HEK293 (cell line): ENCODE results near the gene CCNI2.

Source experiments
- CTCF ChIA-PET: fragments of 350-600 bp; formaldehyde crosslinking; extraction: SDS; loops from one replicate; lab custom pipeline; 2021; ENCODE audit warnings: antibody characterized with exemption; lab: Yijun Ruan, JAX
- POLR2A ChIA-PET: fragments of 300-600 bp; formaldehyde crosslinking; extraction: SDS; loops from one replicate; lab custom pipeline; 2020; ENCODE audit warnings: antibody characterized with exemption, inconsistent platforms; lab: Yijun Ruan, JAX
- H3K27ac ChIP-seq: fragments of 200-500 bp; sonication (Bioruptor generic); 2 replicates; pipeline ENCODE4 v1.5.1; 2014; ENCODE audit warnings: low read depth, low read length, control low read depth, inconsistent platforms; ENCODE audit errors: extremely low read depth
- H3K36me3 ChIP-seq, 2 experiments: fragments of 200-500 bp in 1 of 2; sonication (Bioruptor generic) in 1 of 2; 1 replicate in 1 of 2; 2 replicates in 1 of 2; pipeline ENCODE4 v1.5.1; 2014 to 2017; ENCODE audit warnings: inconsistent platforms in 2 of 2, low read length in 2 of 2; ENCODE audit not compliant: control insufficient read depth in 2 of 2, insufficient read depth in 1 of 2
- H3K4me1 ChIP-seq: fragments of 200-500 bp; sonication (Bioruptor generic); 2 replicates; pipeline ENCODE4 v1.5.1; 2014; ENCODE audit warnings: mild to moderate bottlenecking, low read length, inconsistent platforms; ENCODE audit not compliant: control insufficient read depth, insufficient read depth
- H3K4me3 ChIP-seq: 2 replicates; pipeline ENCODE4 v1.5.1; 2011; ENCODE audit warnings: low read depth, mild to moderate bottlenecking, control low read depth, low read length, moderate library complexity
- H3K9me3 ChIP-seq: fragments of 200-500 bp; sonication (Bioruptor generic); 2 replicates; pipeline ENCODE4 v1.5.1; 2014; ENCODE audit warnings: low read depth, low read length, inconsistent platforms; ENCODE audit not compliant: control insufficient read depth, insufficient read depth
- BCL11B ChIP-seq: fragments of 450-650 bp; formaldehyde crosslinking; IDR thresholded peaks from 2 replicates; pipeline ENCODE4 v1.5.1; 2016; ENCODE audit warnings: low read depth, missing biosample characterization, missing genetic modification characterization
- KLF1 ChIP-seq: fragments of 450-650 bp; formaldehyde crosslinking; IDR thresholded peaks from 2 replicates; pipeline ENCODE4 v1.5.1; 2016; ENCODE audit warnings: missing biosample characterization, missing genetic modification characterization
- KLF9 ChIP-seq: fragments of 450-650 bp; formaldehyde crosslinking; IDR thresholded peaks from 2 replicates; pipeline ENCODE4 v1.5.1; 2016; ENCODE audit warnings: missing biosample characterization, missing genetic modification characterization, low read depth
- SETDB1 ChIP-seq: IDR thresholded peaks from one replicate; pipeline ENCODE4 v1.6.1; 2017; ENCODE audit warnings: mild to moderate bottlenecking, low read length, moderate library complexity, mixed read lengths; ENCODE audit not compliant: insufficient read length
- ZEB2 ChIP-seq: fragments of 450-650 bp; formaldehyde crosslinking; IDR thresholded peaks from 2 replicates; pipeline ENCODE4 v1.5.1; 2016; ENCODE audit warnings: missing biosample characterization, missing genetic modification characterization
- ZNF138 ChIP-seq: fragments of 450-650 bp; formaldehyde crosslinking; IDR thresholded peaks from 2 replicates; pipeline ENCODE4 v1.5.1; 2016; ENCODE audit warnings: missing biosample characterization, missing genetic modification characterization, borderline replicate concordance
- ZNF19 ChIP-seq: fragments of 450-650 bp; formaldehyde crosslinking; IDR thresholded peaks from 2 replicates; pipeline ENCODE4; 2016; ENCODE audit warnings: missing biosample characterization, missing genetic modification characterization, low read depth
- ZNF202 ChIP-seq: fragments of 450-650 bp; formaldehyde crosslinking; IDR thresholded peaks from 2 replicates; pipeline ENCODE4 v1.5.1; 2016; ENCODE audit warnings: missing biosample characterization, missing genetic modification characterization, borderline replicate concordance
- ZNF221 ChIP-seq: fragments of 450-650 bp; formaldehyde crosslinking; IDR thresholded peaks from 2 replicates; pipeline ENCODE4 v1.5.1; 2017; ENCODE audit warnings: missing biosample characterization, missing genetic modification characterization, borderline replicate concordance
- ZNF292 ChIP-seq: fragments of 450-650 bp; formaldehyde crosslinking; IDR thresholded peaks from 2 replicates; pipeline ENCODE4 v1.5.1; 2016; ENCODE audit warnings: low read depth, missing biosample characterization, missing genetic modification characterization, borderline replicate concordance
- ZNF416 ChIP-seq: fragments of 450-650 bp; formaldehyde crosslinking; IDR thresholded peaks from 2 replicates; pipeline ENCODE4 v1.5.1; 2016; ENCODE audit warnings: missing biosample characterization, missing genetic modification characterization
- ZNF510 ChIP-seq: fragments of 450-650 bp; formaldehyde crosslinking; IDR thresholded peaks from 2 replicates; pipeline ENCODE4 v1.5.1; 2018; ENCODE audit warnings: mild to moderate bottlenecking, missing genetic modification characterization, missing biosample characterization; ENCODE audit not compliant: insufficient replicate concordance
- ZNF561 ChIP-seq: fragments of 450-650 bp; IDR thresholded peaks from 2 replicates; pipeline ENCODE4 v1.5.1; 2018; ENCODE audit warnings: missing biosample characterization, missing genetic modification characterization, borderline replicate concordance
- ZNF701 ChIP-seq: fragments of 450-650 bp; formaldehyde crosslinking; IDR thresholded peaks from 2 replicates; pipeline ENCODE4 v1.5.1; 2016; ENCODE audit warnings: missing biosample characterization, missing genetic modification characterization
- ZNF707 ChIP-seq: fragments of 450-650 bp; formaldehyde crosslinking; IDR thresholded peaks from 2 replicates; pipeline ENCODE4 v1.5.1; 2016; ENCODE audit warnings: missing biosample characterization, missing genetic modification characterization
- ZNF830 ChIP-seq: fragments of 450-650 bp; IDR thresholded peaks from 2 replicates; pipeline ENCODE4 v1.5.0; 2018; ENCODE audit warnings: missing biosample characterization, missing genetic modification characterization, low read depth, mild to moderate bottlenecking, moderate library complexity
- ZNF837 ChIP-seq: fragments of 450-650 bp; formaldehyde crosslinking; IDR thresholded peaks from 2 replicates; pipeline ENCODE4 v1.5.1; 2016; ENCODE audit warnings: missing biosample characterization, missing genetic modification characterization
- TF ChIP-seq, protein P1 (sequence below): fragments of 450-650 bp; formaldehyde crosslinking; conservative IDR thresholded peaks from 2 replicates; pipeline ENCODE4 v1.5.1; 2016; ENCODE audit warnings: low read depth, missing biosample characterization, missing genetic modification characterization
- TF ChIP-seq, protein P2 (sequence below): fragments of 450-650 bp; formaldehyde crosslinking; IDR thresholded peaks from 2 replicates; pipeline ENCODE4 v1.5.1; 2016; ENCODE audit warnings: missing biosample characterization, missing genetic modification characterization
- TF ChIP-seq, protein P3 (sequence below): fragments of 450-650 bp; formaldehyde crosslinking; IDR thresholded peaks from 2 replicates; pipeline ENCODE4 v1.5.1; 2016; ENCODE audit warnings: missing biosample characterization, missing genetic modification characterization
- TF ChIP-seq, protein P4 (sequence below): fragments of 450-650 bp; formaldehyde crosslinking; IDR thresholded peaks from 2 replicates; pipeline ENCODE4 v1.5.1; 2016; ENCODE audit warnings: missing biosample characterization, missing genetic modification characterization

Gene CCNI2

DNA sequence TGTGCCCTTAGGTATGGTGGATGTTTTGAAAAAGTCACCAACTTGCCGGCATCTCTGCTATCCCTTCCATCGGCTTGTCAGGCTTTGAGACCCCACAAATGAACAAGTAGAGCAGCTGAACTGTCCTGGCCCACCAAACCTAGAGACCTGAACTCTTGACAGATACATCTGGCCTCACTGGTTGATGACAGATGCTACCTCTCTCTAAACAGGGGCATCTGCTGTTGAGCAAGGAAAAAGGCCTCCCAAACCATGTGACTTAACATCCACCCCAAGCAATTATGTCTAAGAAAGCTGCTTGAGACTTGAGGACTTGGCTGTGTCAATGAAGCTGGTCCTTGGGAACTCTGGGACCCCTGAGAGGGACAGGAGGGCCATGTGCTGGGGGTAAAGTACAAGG lies 2.3 kb downstream of the CCNI2 start:
- H3K36me3 ChIP-seq = no peaks in the 10 kb centered on the region
- no peak for TF ChIP-seq KLF1 (tag by site-specific recombination)
- TF ChIP-seq ZNF561 (tag by site-specific recombination) = no peak
- no peak for TF ChIP-seq ZNF221
- TF ChIP-seq ZNF416 (tag by site-specific recombination) = no peak
- TF ChIP-seq, protein P1, sequence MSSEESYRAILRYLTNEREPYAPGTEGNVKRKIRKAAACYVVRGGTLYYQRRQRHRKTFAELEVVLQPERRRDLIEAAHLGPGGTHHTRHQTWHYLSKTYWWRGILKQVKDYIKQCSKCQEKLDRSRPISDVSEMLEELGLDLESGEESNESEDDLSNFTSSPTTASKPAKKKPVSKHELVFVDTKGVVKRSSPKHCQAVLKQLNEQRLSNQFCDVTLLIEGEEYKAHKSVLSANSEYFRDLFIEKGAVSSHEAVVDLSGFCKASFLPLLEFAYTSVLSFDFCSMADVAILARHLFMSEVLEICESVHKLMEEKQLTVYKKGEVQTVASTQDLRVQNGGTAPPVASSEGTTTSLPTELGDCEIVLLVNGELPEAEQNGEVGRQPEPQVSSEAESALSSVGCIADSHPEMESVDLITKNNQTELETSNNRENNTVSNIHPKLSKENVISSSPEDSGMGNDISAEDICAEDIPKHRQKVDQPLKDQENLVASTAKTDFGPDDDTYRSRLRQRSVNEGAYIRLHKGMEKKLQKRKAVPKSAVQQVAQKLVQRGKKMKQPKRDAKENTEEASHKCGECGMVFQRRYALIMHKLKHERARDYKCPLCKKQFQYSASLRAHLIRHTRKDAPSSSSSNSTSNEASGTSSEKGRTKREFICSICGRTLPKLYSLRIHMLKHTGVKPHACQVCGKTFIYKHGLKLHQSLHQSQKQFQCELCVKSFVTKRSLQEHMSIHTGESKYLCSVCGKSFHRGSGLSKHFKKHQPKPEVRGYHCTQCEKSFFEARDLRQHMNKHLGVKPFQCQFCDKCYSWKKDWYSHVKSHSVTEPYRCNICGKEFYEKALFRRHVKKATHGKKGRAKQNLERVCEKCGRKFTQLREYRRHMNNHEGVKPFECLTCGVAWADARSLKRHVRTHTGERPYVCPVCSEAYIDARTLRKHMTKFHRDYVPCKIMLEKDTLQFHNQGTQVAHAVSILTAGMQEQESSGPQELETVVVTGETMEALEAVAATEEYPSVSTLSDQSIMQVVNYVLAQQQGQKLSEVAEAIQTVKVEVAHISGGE (tag by site-specific recombination) = no peak
- TF ChIP-seq KLF9 (tag by site-specific recombination) = no peak
- TF ChIP-seq, protein P2, sequence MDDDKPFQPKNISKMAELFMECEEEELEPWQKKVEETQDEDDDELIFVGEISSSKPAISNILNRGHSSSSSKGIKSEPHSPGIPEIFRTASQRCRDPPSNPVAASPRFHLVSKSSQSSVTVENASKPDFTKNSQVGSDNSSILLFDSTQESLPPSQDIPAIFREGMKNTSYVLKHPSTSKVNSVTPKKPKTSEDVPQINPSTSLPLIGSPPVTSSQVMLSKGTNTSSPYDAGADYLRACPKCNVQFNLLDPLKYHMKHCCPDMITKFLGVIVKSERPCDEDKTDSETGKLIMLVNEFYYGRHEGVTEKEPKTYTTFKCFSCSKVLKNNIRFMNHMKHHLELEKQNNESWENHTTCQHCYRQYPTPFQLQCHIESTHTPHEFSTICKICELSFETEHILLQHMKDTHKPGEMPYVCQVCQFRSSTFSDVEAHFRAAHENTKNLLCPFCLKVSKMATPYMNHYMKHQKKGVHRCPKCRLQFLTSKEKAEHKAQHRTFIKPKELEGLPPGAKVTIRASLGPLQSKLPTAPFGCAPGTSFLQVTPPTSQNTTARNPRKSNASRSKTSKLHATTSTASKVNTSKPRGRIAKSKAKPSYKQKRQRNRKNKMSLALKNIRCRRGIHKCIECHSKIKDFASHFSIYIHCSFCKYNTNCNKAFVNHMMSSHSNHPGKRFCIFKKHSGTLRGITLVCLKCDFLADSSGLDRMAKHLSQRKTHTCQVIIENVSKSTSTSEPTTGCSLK = no peak
- no peak for TF ChIP-seq ZNF830 (tag by site-specific recombination)
- no peak for TF ChIP-seq ZNF837 (tag by site-specific recombination)
- no peaks in the 10 kb centered on the region for H3K4me1 ChIP-seq
- H3K27ac ChIP-seq = no peak overlapping the region
- H3K4me3 ChIP-seq = no peak overlapping the region
- H3K9me3 ChIP-seq = no peaks in the 10 kb centered on the region
- CTCF ChIA-PET = interaction anchor here (1.0 to 2.0 kb wide), 2 partner anchors 58 to 65 kb away, joined by 4 to 7 read pairs; no protein-coding TSS in a partner anchor
- POLR2A ChIA-PET = interaction anchor here (1.9 kb wide), 1 partner anchor 12 kb away, joined by 7 read pairs; the partner anchor contains the start of gene KIF3A

DNA sequence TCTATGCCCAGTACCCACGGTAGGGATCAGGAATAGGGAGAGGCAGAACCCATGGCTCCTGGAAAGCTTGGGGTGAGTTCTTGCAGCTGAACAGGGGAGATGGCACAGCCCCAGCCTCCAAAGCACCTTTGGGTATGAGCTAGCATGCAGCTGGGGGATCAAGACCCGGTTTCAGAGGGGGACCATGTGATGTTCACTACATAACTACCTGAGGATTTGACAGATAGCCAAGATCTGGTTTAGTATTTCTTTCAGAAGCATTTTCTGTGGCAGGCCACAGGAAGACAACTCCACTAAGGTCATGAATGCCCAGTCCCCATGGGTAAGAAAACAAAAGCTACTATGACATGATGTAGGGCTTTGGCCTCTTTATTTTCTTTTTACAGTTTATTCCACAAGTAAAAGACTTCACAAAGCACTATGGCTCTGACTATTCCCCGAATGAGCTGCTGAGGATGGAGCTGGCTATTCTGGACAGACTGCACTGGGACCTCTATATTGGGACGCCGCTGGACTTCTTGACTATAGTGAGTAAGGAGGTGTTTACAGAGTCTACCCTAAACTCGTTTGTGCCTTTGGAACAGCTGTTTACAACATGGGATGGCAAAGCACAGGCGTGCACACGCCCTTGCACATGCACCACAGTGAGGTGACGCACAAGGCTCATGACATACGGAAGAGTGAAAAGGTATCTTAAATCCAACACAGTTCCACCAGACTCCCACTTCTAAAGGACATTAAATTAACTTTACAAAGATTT lies 3.4 kb downstream of the CCNI2 start:
- Histone ChIP-seq H3K36me3 (no peaks in the 10 kb centered on the region), H3K4me3 (no peak overlapping the region), H3K9me3 (no peaks in the 10 kb centered on the region), H3K4me1 (no peaks in the 10 kb centered on the region), H3K27ac (no peak overlapping the region)
- TF ChIP-seq ZNF701 (tag by site-specific recombination) (no peak), BCL11B (tag by site-specific recombination) (no peak), ZNF138 (no peak), ZNF202 (no peak), ZNF510 (tag by site-specific recombination) (no peak), ZNF19 (tag by site-specific recombination) (no peak), SETDB1 (no peak), ZNF292 (tag by site-specific recombination) (no peak), ZNF707 (no peak), ZEB2 (tag by site-specific recombination) (no peak)
- TF ChIP-seq, protein P3, sequence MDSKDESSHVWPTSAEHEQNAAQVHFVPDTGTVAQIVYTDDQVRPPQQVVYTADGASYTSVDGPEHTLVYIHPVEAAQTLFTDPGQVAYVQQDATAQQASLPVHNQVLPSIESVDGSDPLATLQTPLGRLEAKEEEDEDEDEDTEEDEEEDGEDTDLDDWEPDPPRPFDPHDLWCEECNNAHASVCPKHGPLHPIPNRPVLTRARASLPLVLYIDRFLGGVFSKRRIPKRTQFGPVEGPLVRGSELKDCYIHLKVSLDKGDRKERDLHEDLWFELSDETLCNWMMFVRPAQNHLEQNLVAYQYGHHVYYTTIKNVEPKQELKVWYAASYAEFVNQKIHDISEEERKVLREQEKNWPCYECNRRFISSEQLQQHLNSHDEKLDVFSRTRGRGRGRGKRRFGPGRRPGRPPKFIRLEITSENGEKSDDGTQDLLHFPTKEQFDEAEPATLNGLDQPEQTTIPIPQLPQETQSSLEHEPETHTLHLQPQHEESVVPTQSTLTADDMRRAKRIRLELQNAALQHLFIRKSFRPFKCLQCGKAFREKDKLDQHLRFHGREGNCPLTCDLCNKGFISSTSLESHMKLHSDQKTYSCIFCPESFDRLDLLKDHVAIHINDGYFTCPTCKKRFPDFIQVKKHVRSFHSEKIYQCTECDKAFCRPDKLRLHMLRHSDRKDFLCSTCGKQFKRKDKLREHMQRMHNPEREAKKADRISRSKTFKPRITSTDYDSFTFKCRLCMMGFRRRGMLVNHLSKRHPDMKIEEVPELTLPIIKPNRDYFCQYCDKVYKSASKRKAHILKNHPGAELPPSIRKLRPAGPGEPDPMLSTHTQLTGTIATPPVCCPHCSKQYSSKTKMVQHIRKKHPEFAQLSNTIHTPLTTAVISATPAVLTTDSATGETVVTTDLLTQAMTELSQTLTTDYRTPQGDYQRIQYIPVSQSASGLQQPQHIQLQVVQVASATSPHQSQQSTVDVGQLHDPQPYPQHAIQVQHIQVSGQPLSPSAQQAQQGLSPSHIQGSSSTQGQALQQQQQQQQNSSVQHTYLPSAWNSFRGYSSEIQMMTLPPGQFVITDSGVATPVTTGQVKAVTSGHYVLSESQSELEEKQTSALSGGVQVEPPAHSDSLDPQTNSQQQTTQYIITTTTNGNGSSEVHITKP (tag by site-specific recombination) = no peak
- TF ChIP-seq, protein P4, sequence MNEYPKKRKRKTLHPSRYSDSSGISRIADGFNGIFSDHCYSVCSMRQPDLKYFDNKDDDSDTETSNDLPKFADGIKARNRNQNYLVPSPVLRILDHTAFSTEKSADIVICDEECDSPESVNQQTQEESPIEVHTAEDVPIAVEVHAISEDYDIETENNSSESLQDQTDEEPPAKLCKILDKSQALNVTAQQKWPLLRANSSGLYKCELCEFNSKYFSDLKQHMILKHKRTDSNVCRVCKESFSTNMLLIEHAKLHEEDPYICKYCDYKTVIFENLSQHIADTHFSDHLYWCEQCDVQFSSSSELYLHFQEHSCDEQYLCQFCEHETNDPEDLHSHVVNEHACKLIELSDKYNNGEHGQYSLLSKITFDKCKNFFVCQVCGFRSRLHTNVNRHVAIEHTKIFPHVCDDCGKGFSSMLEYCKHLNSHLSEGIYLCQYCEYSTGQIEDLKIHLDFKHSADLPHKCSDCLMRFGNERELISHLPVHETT (tag by site-specific recombination) = no peak
- ChIA-PET POLR2A (interaction anchor here (1.9 kb wide), 1 partner anchor 13 kb away, joined by 7 read pairs; the partner anchor contains the start of gene KIF3A), CTCF (interaction anchor here (0.6 to 2.0 kb wide), 5 partner anchors 13 to 1289 kb away, joined by 3 to 7 read pairs (median 3); partner anchors contain the start of gene KIF3A)
